SU-DHL-6 (cell line): Measurements from ENCODE around the gene CNTFR.

Experiments
- EZH2phosphoT487 ChIP-seq: fragments of 200-600 bp; sonication (generic), shearing (Covaris generic); conservative IDR thresholded peaks from 2 replicates; pipeline ENCODE4 v1.6.1; 2018; ENCODE audit warnings: mild to moderate bottlenecking, antibody characterized with exemption, low read length, moderate library complexity, mixed read lengths
- TF ChIP-seq, protein P1 (sequence below): fragments of 200-600 bp; sonication (generic); IDR thresholded peaks from one replicate; pipeline ENCODE4 v1.5.1; 2017; ENCODE audit warnings: antibody characterized with exemption, mild to moderate bottlenecking, low read length, moderate library complexity; ENCODE audit not compliant: insufficient read depth, poor library complexity, severe bottlenecking

DNA sequence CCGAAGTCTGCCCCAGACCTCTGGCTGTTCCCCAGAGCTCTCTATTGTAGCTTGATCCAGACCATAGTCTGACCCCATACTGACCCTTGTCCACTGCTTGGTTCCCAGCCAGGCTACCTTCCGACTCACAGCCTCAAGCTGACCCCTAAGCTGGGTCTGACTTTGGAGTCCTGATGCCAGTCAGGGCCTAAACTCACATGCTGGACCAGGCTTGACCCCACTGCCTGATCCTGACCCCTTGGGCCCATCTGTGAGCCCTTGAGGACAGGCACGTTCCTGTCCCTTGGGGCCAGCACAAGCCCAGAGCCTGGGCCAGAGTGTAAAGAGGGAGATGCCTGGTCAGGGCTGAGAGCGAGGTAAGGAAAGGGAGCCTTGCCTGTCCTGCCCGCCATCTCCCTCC lies 34.0 kb downstream of the CNTFR start:
- TF ChIP-seq, protein P1, sequence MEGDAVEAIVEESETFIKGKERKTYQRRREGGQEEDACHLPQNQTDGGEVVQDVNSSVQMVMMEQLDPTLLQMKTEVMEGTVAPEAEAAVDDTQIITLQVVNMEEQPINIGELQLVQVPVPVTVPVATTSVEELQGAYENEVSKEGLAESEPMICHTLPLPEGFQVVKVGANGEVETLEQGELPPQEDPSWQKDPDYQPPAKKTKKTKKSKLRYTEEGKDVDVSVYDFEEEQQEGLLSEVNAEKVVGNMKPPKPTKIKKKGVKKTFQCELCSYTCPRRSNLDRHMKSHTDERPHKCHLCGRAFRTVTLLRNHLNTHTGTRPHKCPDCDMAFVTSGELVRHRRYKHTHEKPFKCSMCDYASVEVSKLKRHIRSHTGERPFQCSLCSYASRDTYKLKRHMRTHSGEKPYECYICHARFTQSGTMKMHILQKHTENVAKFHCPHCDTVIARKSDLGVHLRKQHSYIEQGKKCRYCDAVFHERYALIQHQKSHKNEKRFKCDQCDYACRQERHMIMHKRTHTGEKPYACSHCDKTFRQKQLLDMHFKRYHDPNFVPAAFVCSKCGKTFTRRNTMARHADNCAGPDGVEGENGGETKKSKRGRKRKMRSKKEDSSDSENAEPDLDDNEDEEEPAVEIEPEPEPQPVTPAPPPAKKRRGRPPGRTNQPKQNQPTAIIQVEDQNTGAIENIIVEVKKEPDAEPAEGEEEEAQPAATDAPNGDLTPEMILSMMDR, result no peak
- TF ChIP-seq EZH2phosphoT487, result no peak
